CD4-positive, alpha-beta T cell (primary cell): ENCODE results near the gene PTPRN2. TPM values are rescaled to one million over a fixed set of nuclear protein-coding genes. Genes with fewer than 3 reads are reported as not detected.

Source experiments
- ATAC-seq: fragments of 200-7000 bp; cut with Tn5 transposase; one replicate; pipeline ENCODE4 v1.10.0; 2022; ENCODE audit warnings: mild to moderate bottlenecking; ENCODE audit not compliant: poor library complexity
- CTCF ChIA-PET: fragments of 350-600 bp; sonication (Branson Sonifier 250); formaldehyde crosslinking; loops from one replicate; lab custom pipeline; 2021; ENCODE audit warnings: antibody characterized with exemption, inconsistent platforms; lab: Charles Lee
- POLR2A ChIA-PET: fragments of 350-600 bp; sonication (Branson Sonifier 250); formaldehyde crosslinking; loops from one replicate; lab custom pipeline; 2021; ENCODE audit warnings: antibody characterized with exemption, inconsistent platforms; lab: Charles Lee
- DNase-seq, 14 experiments: peaks; one replicate each; pipeline ENCODE4 v3.0.0-alpha.2; 2013 to 2020; ENCODE audit warnings: mixed read lengths in 2 of 14
- H3K27ac ChIP-seq, 2 donors: one replicate each; pipeline versions ENCODE4 v1.5.1 to v1.7.0; 2013; ENCODE audit warnings: low read length in 2 of 2, low read depth in 1 of 2, mild to moderate bottlenecking in 1 of 2
- H3K27me3 ChIP-seq, 2 experiments: 1 replicate in 1 of 2; 2 replicates in 1 of 2; pipeline versions ENCODE4 v1.6.1 to v1.7.0; 2013; ENCODE audit warnings: low read length in 2 of 2, control low read depth in 1 of 2, mild to moderate bottlenecking in 1 of 2, moderate library complexity in 1 of 2; ENCODE audit not compliant: insufficient read depth in 2 of 2, control insufficient read depth in 1 of 2
- H3K36me3 ChIP-seq: one replicate; pipeline ENCODE4 v1.6.1; 2013; ENCODE audit warnings: low read length, control low read depth; ENCODE audit not compliant: insufficient read depth
- H3K4me1 ChIP-seq: one replicate; pipeline ENCODE4 v1.6.1; 2013; ENCODE audit warnings: low read length, control low read depth; ENCODE audit not compliant: insufficient read depth
- H3K4me3 ChIP-seq: one replicate; pipeline ENCODE4 v1.5.1; 2013; ENCODE audit warnings: mild to moderate bottlenecking, low read length, moderate library complexity
- H3K9me3 ChIP-seq, 2 experiments: 1 replicate in 1 of 2; 2 replicates in 1 of 2; pipeline versions ENCODE4 v1.6.1 to v1.7.0; 2013; ENCODE audit warnings: low read length in 2 of 2, mild to moderate bottlenecking in 2 of 2, control low read depth in 1 of 2, moderate library complexity in 1 of 2; ENCODE audit not compliant: control insufficient read depth in 1 of 2, insufficient read depth in 1 of 2
- H3K27ac Mint-ChIP-seq: one replicate; pipeline ENCODE4 v1.8.0; 2020; ENCODE audit warnings: mixed read lengths
- H3K27me3 Mint-ChIP-seq: one replicate; pipeline ENCODE4 v1.8.0; 2021; ENCODE audit warnings: mixed read lengths
- H3K36me3 Mint-ChIP-seq: one replicate; pipeline ENCODE4 v1.8.0; 2021; ENCODE audit warnings: low read depth, mixed read lengths
- H3K4me1 Mint-ChIP-seq: one replicate; pipeline ENCODE4 v1.8.0; 2021; ENCODE audit warnings: low read depth, mixed read lengths
- H3K4me3 Mint-ChIP-seq: one replicate; pipeline ENCODE4 v1.8.0; 2020; ENCODE audit warnings: mild to moderate bottlenecking, mixed read lengths
- H3K9me3 Mint-ChIP-seq: one replicate; pipeline ENCODE4 v1.8.0; 2020; ENCODE audit warnings: mixed read lengths
- CTCF ChIP-seq: fragments of 200-600 bp; IDR thresholded peaks from one replicate; pipeline ENCODE4 v1.8.0; 2022; ENCODE audit warnings: antibody characterized with exemption, mild to moderate bottlenecking
- intact Hi-C, 2 experiments: fragments of 100-400 bp; cut with DNase I in 1 of 2; cut with micrococcal nuclease in 1 of 2; formaldehyde crosslinking; loops; one replicate each; pipeline versions ENCODE4 v1.15.1 to v1.9.0; 2023 to 2025; cut with DNase I, micrococcal nuclease
- total RNA-seq, 174 experiments: library from RNA in 2 of 174; stranded (reverse) in 2 of 174; gene quantifications; one replicate each; pipeline ENCODE4 v1.2.3 and lab custom pipeline; 2021 to 2026

PTPRN2 gene
- total RNA-seq, 2 experiments from 2014 or later = 0.34 to 0.44 TPM

- peaks cover 0 to 62% of the 10 kb centered on the region in 2 experiments for H3K9me3 ChIP-seq
- Mint-ChIP-seq H3K27ac (peak overlapping the region; percentile 95), H3K27me3 (no peaks in the 10 kb centered on the region), H3K9me3 (no peaks in the 10 kb centered on the region), H3K4me1 (peaks cover 33% of the 10 kb centered on the region), H3K4me3 (peak overlapping the region; percentile 92), H3K36me3 (peaks cover 5% of the 10 kb centered on the region)
- H3K27me3 ChIP-seq = no peaks in the 10 kb centered on the region
- H3K36me3 ChIP-seq = no peaks in the 10 kb centered on the region
- CTCF ChIA-PET = no interaction called here
- peak in 2 of 14 experiments; percentile 31 to 36 for DNase-seq
- H3K4me3 ChIP-seq = peak overlapping the region; percentile 66
- peak overlapping the region in 1 of 2 donors; percentile 46 for H3K27ac ChIP-seq
- ATAC-seq = no peak
- POLR2A ChIA-PET = interaction anchor here (0.9 to 2.6 kb wide), 9 partner anchors 10 to 240 kb away, joined by 3 to 38 read pairs (median 6); no protein-coding TSS in a partner anchor
- peaks cover 26% of the 10 kb centered on the region for H3K4me1 ChIP-seq
- intact Hi-C loops = loop anchor here (2.0 to 5.0 kb wide), 2 partner anchors 55 to 121 kb away; no protein-coding TSS in a partner anchor
- TF ChIP-seq CTCF = no peak
These were observed 975.5 kb downstream of the PTPRN2 start for GRCh38 chr7:157612009-157612663.

DNA sequence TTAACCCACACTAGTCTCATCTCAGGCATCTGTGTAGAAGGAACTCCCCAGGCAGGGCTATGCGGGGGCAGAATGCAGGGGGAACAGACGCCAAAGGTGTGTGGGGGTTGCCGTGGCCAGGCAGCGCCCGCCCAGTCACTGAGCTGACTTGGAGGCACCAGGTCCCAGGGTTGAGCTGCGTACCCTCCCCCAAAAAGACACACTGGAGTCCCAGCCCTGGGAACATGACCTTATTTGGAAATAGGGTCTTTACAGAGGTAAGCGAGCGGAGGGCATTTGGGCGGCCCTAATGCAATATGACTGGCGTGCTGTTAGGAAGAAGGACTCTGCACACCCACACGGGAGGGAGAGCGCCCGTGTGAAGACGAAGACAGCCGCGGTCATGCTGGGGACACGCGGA lies 976.3 kb downstream of the PTPRN2 start:
- intact Hi-C loops = loop anchor here in 1 of 2 experiments (5.0 kb wide), 1 partner anchor 56 kb away; no protein-coding TSS in a partner anchor
- ChIA-PET CTCF (no interaction called here), POLR2A (interaction anchor here (1.6 kb wide), 1 partner anchor 240 kb away, joined by 6 read pairs; no protein-coding TSS in a partner anchor)
- TF ChIP-seq CTCF = no peak
- Mint-ChIP-seq H3K27ac (peak overlapping the region; percentile 56), H3K36me3 (peaks cover 5% of the 10 kb centered on the region), H3K4me1 (peaks cover 39% of the 10 kb centered on the region), H3K9me3 (no peaks in the 10 kb centered on the region), H3K27me3 (no peaks in the 10 kb centered on the region), H3K4me3 (peak overlapping the region; percentile 76)
- DNase-seq (no peak), ATAC-seq (no peak)
- peaks cover 26% of the 10 kb centered on the region for H3K4me1 ChIP-seq
- peaks cover 0 to 62% of the 10 kb centered on the region in 2 experiments for H3K9me3 ChIP-seq
- no peaks in the 10 kb centered on the region for H3K27me3 ChIP-seq
- no peak overlapping the region for H3K27ac ChIP-seq
- H3K36me3 ChIP-seq = no peaks in the 10 kb centered on the region
- H3K4me3 ChIP-seq = no peak overlapping the region

DNA sequence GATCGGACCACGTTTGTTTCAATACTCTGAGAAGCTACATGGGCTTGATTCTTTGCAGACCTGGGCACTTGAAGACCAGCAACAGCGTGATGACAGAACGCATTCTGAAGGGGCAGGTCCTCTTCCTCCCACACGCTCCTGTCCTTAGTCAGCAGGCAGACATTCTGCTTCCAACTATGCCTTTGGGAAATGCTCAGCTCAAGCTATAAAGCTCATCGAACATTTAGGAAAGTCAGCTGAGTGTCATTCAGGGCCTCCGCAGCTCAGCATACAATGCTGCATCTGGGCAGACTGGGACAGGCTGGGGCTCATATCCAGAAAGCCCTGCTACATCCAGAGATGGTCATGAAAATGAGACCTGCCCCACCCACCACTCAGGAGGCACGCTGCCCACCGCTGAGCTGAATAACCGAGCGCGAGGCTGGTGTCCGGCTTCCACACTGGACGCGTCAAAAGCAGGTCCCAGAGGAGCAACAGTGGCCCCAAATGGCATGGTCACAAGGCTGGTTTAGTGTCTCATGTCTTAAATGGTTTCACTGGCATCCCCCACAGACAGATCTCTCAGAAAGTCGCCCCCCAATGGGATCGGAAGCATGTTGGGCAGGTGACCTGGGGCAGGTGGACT lies 976.8 kb downstream of the PTPRN2 start:
- TF ChIP-seq CTCF = no peak
- H3K9me3 ChIP-seq = peaks cover 0 to 63% of the 10 kb centered on the region in 2 experiments
- H3K4me3 ChIP-seq = no peak overlapping the region
- ATAC-seq (no peak), DNase-seq (no peak)
- H3K36me3 Mint-ChIP-seq = peaks cover 5% of the 10 kb centered on the region
- no peaks in the 10 kb centered on the region for H3K27me3 ChIP-seq
- no peaks in the 10 kb centered on the region for H3K36me3 ChIP-seq
- peaks cover 38% of the 10 kb centered on the region for H3K4me1 Mint-ChIP-seq
- ChIA-PET CTCF (no interaction called here), POLR2A (no interaction called here)
- no peak overlapping the region for H3K27ac Mint-ChIP-seq
- intact Hi-C loops = loop anchor here in 1 of 2 experiments (5.0 kb wide), 1 partner anchor 57 kb away; no protein-coding TSS in a partner anchor
- H3K4me3 Mint-ChIP-seq = peak overlapping the region; percentile 76
- peaks cover 28% of the 10 kb centered on the region for H3K4me1 ChIP-seq
- no peak overlapping the region for H3K27ac ChIP-seq
- H3K27me3 Mint-ChIP-seq = no peaks in the 10 kb centered on the region
- no peaks in the 10 kb centered on the region for H3K9me3 Mint-ChIP-seq
